ENCODE data around the gene MPST.

MPST gene

GRCh38 chr22:36977401-36977861 is 42.1 kb upstream of the MPST start:
- peaks cover 0 to 4% of the 10 kb centered on the region in 2 donors for H3K4me1 ChIP-seq (ENCODE audit: control insufficient read depth in 2 of 2, insufficient read depth in 1 of 2, low read depth in 1 of 2, low read length in 2 of 2)
- no peak overlapping the region for H2BK120ac ChIP-seq (ENCODE audit: low read depth, low read length)
- no peak overlapping the region for H2BK5ac ChIP-seq (ENCODE audit: low read length)
- H3K79me1 ChIP-seq (ENCODE audit: low read depth, low read length): no peaks in the 10 kb centered on the region
- H3K23ac ChIP-seq (ENCODE audit: low read depth, low read length, poor library complexity): peak overlapping the region; percentile 12
- no peak overlapping the region for H3K14ac ChIP-seq (ENCODE audit: low read length)
- no peak overlapping the region for H3K27ac ChIP-seq (replicated peaks; ENCODE audit: low read length)
- H2BK12ac ChIP-seq (ENCODE audit: low read length): peak overlapping the region; percentile 12
- no peak overlapping the region for H3K9ac ChIP-seq (ENCODE audit: low read depth, low read length, poor library complexity)
- peak; percentile 40 for DNase-seq (ENCODE audit: low spot score)
- WGBS, 2 donors (ENCODE audit: extremely low coverage in 2 of 2, insufficient read length in 2 of 2, insufficient replicate concordance in 1 of 2): no CpG with 5 or more reads among the region's 13 CpGs
- no peak overlapping the region for H4K91ac ChIP-seq (ENCODE audit: low read depth, low read length, poor library complexity)
- no peaks in the 10 kb centered on the region for H3K36me3 ChIP-seq (replicated peaks in 1 of 2; ENCODE audit: control insufficient read depth in 2 of 2, insufficient read depth in 2 of 2, low read length in 2 of 2)
- H3K18ac ChIP-seq (ENCODE audit: low read length): peak overlapping the region; percentile 39
- peak overlapping the region; percentile 21 for H3K4me2 ChIP-seq (ENCODE audit: insufficient read depth, low read length, poor library complexity, severe bottlenecking)
- H3K4ac ChIP-seq (ENCODE audit: low read length): no peak overlapping the region
- H2AFZ ChIP-seq (ENCODE audit: low read length): peak overlapping the region; percentile 90
- no peak overlapping the region for H4K8ac ChIP-seq (ENCODE audit: low read depth, low read length)
- H3K27me3 ChIP-seq (ENCODE audit: control insufficient read depth in 3 of 3, insufficient read depth in 3 of 3, low read depth in 1 of 3, low read length in 3 of 3): peaks cover 0 to 16% (median 0%) of the 10 kb centered on the region in 3 experiments
- H3K4me3 ChIP-seq (ENCODE audit: low read length in 2 of 2): peak overlapping the region in 1 of 2 donors; percentile 37
- H2BK15ac ChIP-seq (ENCODE audit: low read length): peak overlapping the region; percentile 94
- peak overlapping the region; percentile 76 for H2AK5ac ChIP-seq (ENCODE audit: low read depth, low read length)
- H3K9me3 ChIP-seq (replicated peaks in 1 of 2; ENCODE audit: control insufficient read depth in 2 of 2, insufficient read depth in 1 of 2, low read depth in 1 of 2, low read length in 2 of 2): no peaks in the 10 kb centered on the region

DNA sequence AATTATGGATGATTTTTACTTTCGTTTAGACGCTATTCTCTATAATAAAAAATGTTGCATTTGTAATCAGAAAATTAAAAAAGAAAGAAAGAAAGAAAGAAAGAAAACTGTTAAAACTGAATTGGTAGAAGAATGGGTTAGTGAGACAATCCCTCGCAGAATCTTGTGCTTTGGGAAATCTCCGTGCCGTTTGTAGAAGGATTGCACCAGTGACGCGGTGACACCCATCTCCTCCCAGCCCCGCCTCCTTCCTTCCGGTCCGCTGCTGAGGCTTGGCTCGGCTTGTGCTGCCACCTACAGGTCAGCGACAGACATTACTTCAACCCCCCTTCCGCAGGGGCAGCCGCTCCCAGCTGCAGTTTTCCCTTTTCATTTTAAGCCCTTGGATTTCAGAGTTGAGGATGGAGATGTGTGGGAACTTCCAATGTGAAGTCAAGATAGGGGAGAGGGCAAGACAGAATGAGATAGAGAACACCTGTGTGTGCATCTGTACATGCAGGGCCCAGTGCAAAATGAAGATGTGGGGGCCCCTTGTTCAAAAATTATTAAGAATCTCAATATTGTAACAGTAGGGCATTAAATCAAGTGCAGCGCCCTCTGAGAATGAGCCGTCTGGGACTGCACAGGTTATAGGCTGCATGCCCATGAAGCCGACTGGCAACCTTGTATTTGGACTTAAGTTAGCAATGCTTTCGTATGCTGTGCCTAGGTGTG is 41.4 kb upstream of the MPST start:
- no peak overlapping the region for H3K23ac ChIP-seq (ENCODE audit: low read depth, low read length, poor library complexity)
- H2AK5ac ChIP-seq (ENCODE audit: low read depth, low read length): no peak overlapping the region
- H3K18ac ChIP-seq (ENCODE audit: low read length): no peak overlapping the region
- no peak overlapping the region for H3K14ac ChIP-seq (ENCODE audit: low read length)
- peak; percentile 80 for DNase-seq (ENCODE audit: low spot score)
- no peak overlapping the region for H3K4ac ChIP-seq (ENCODE audit: low read length)
- H3K27ac ChIP-seq (replicated peaks; ENCODE audit: low read length): no peak overlapping the region
- peaks cover 0 to 12% (median 0%) of the 10 kb centered on the region in 3 experiments for H3K27me3 ChIP-seq (ENCODE audit: control insufficient read depth in 3 of 3, insufficient read depth in 3 of 3, low read depth in 1 of 3, low read length in 3 of 3)
- H3K36me3 ChIP-seq (replicated peaks in 1 of 2; ENCODE audit: control insufficient read depth in 2 of 2, insufficient read depth in 2 of 2, low read length in 2 of 2): no peaks in the 10 kb centered on the region
- H2BK120ac ChIP-seq (ENCODE audit: low read depth, low read length): no peak overlapping the region
- no peak overlapping the region for H3K9ac ChIP-seq (ENCODE audit: low read depth, low read length, poor library complexity)
- peaks cover 0 to 4% of the 10 kb centered on the region in 2 donors for H3K4me1 ChIP-seq (ENCODE audit: control insufficient read depth in 2 of 2, insufficient read depth in 1 of 2, low read depth in 1 of 2, low read length in 2 of 2)
- H3K4me3 ChIP-seq (ENCODE audit: low read length in 2 of 2): peak overlapping the region in 1 of 2 donors; percentile 37
- peak overlapping the region; percentile 43 for H3K4me2 ChIP-seq (ENCODE audit: insufficient read depth, low read length, poor library complexity, severe bottlenecking)
- H4K8ac ChIP-seq (ENCODE audit: low read depth, low read length): no peak overlapping the region
- WGBS, 2 donors (ENCODE audit: extremely low coverage in 2 of 2, insufficient read length in 2 of 2, insufficient replicate concordance in 1 of 2): no CpG with 5 or more reads among the region's 18 CpGs
- no peaks in the 10 kb centered on the region for H3K9me3 ChIP-seq (replicated peaks in 1 of 2; ENCODE audit: control insufficient read depth in 2 of 2, insufficient read depth in 1 of 2, low read depth in 1 of 2, low read length in 2 of 2)
- no peak overlapping the region for H4K91ac ChIP-seq (ENCODE audit: low read depth, low read length, poor library complexity)
- no peak overlapping the region for H2BK5ac ChIP-seq (ENCODE audit: low read length)
- H3K79me1 ChIP-seq (ENCODE audit: low read depth, low read length): no peaks in the 10 kb centered on the region
- no peak overlapping the region for H2BK15ac ChIP-seq (ENCODE audit: low read length)
- H2BK12ac ChIP-seq (ENCODE audit: low read length): no peak overlapping the region
- peak overlapping the region; percentile 90 for H2AFZ ChIP-seq (ENCODE audit: low read length)

DNA sequence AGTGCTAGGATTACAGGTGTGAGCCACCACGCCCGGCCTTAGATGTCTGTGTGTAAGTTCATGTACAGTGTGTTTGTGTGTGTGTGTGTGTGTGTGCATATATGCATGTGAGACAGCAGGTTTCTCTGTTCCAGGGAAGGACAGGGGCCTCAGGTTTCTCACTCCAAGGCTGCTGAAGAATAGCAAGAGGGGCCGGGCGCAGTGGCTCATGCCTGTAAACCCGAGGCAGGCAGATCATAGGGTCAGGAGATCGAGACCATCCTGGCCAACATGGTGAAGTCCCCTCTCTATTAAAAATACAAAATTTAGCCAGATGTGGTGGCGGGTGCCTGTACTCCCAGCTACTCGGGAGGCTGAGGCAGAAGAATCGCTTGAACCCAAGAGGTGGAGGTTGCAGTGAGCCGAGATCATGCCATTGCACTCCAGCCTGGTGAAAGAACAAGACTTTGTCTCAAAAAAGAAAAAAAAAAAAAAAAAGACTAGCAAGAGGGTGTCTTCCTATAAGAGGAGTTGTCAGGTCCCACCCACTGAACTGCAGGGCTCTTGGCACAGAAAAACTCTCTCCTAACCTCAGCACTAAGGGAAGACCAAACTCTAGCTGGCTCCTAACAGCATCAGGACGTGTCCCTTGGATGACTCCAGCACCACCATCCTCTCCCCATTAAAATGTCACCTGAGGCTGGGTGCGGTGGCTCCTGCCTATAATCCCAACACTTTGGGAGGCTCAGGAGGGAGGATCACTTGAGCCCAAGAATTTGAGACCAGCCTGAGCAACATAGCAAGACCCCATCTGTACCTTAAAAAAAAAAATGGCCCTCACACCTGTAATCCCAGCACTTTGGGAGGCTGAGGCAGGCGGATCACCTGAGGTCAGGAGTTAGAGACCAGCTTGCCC is 40.3 kb upstream of the MPST start:
- Histone ChIP-seq H3K4me2 (ENCODE audit: insufficient read depth, low read length, poor library complexity, severe bottlenecking) (no peak overlapping the region), H3K4me3 (ENCODE audit: low read length in 2 of 2) (no peak overlapping the region), H3K9ac (ENCODE audit: low read depth, low read length, poor library complexity) (no peak overlapping the region), H3K4me1 (ENCODE audit: control insufficient read depth in 2 of 2, insufficient read depth in 1 of 2, low read depth in 1 of 2, low read length in 2 of 2) (peaks cover 0 to 4% of the 10 kb centered on the region in 2 donors), H2AFZ (ENCODE audit: low read length) (no peak overlapping the region), H4K91ac (ENCODE audit: low read depth, low read length, poor library complexity) (no peak overlapping the region), H3K27ac (replicated peaks; ENCODE audit: low read length) (no peak overlapping the region), H3K36me3 (replicated peaks in 1 of 2; ENCODE audit: control insufficient read depth in 2 of 2, insufficient read depth in 2 of 2, low read length in 2 of 2) (no peaks in the 10 kb centered on the region), H3K4ac (ENCODE audit: low read length) (no peak overlapping the region), H2BK5ac (ENCODE audit: low read length) (no peak overlapping the region), H3K27me3 (ENCODE audit: control insufficient read depth in 3 of 3, insufficient read depth in 3 of 3, low read depth in 1 of 3, low read length in 3 of 3) (peaks cover 0 to 12% (median 0%) of the 10 kb centered on the region in 3 experiments), H3K79me1 (ENCODE audit: low read depth, low read length) (no peaks in the 10 kb centered on the region), H3K9me3 (replicated peaks in 1 of 2; ENCODE audit: control insufficient read depth in 2 of 2, insufficient read depth in 1 of 2, low read depth in 1 of 2, low read length in 2 of 2) (no peaks in the 10 kb centered on the region), H4K8ac (ENCODE audit: low read depth, low read length) (no peak overlapping the region), H3K18ac (ENCODE audit: low read length) (no peak overlapping the region), H2AK5ac (ENCODE audit: low read depth, low read length) (no peak overlapping the region), H2BK12ac (ENCODE audit: low read length) (no peak overlapping the region), H2BK120ac (ENCODE audit: low read depth, low read length) (no peak overlapping the region), H2BK15ac (ENCODE audit: low read length) (no peak overlapping the region), H3K23ac (ENCODE audit: low read depth, low read length, poor library complexity) (no peak overlapping the region), H3K14ac (ENCODE audit: low read length) (no peak overlapping the region)
- WGBS, 2 donors (ENCODE audit: extremely low coverage in 2 of 2, insufficient read length in 2 of 2, insufficient replicate concordance in 1 of 2): no CpG with 5 or more reads among the region's 13 CpGs
- no peak for DNase-seq (ENCODE audit: low spot score)
